Skin epidermis (tissue), 12 donors: ENCODE data around the gene DEFB121.
"Not testable (repeated sequence)": the region's sequence is repeated elsewhere in the genome, so short reads cannot be mapped to it uniquely, and the experiment has no call there.

Source experiments
- H3K27ac ChIP-seq, 21 experiments: fragments of 200-600 bp; sonication (generic) in 11 of 21; one replicate each; pipeline ENCODE4 v1.5.0; 2020; ENCODE audit warnings: mild to moderate bottlenecking in 3 of 21, inconsistent platforms in 2 of 21, moderate library complexity in 2 of 21
- H3K4me3 ChIP-seq, 7 experiments: fragments of 200-600 bp; sonication (generic) in 2 of 7; one replicate each; pipeline ENCODE4 v1.5.0; 2020; ENCODE audit warnings: inconsistent platforms in 2 of 7, mild to moderate bottlenecking in 2 of 7, moderate library complexity in 1 of 7

The DEFB121 gene

DNA sequence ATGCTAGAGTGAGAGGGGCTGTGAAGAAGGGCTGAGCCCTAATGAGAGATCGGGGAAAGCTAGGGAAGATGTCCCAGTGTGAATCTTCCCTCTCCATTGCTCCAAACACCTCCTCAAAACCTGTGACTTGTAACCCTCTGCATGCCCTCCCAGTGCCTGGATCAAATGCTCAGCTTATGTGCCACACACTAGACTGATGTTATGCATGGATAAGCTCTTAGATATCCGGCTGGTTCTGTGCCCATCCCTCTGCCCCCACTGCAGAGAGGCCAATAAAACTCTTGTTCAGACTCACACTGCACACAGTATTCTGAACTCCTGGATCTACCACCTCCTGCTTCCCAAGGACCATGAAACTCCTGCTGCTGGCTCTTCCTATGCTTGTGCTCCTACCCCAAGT lies 37.7 kb downstream of the DEFB121 start, which contains the start of gene DEFB118:
Gene DEFB118 (plus strand): TSS at position 301 of the 400 bp plus-strand sequence. CDS start 50 bp downstream, at position 351.
- H3K4me3 ChIP-seq, result no peak within 1 kb of the TSS
- H3K27ac ChIP-seq, result no peak within 1 kb of the TSS

DNA sequence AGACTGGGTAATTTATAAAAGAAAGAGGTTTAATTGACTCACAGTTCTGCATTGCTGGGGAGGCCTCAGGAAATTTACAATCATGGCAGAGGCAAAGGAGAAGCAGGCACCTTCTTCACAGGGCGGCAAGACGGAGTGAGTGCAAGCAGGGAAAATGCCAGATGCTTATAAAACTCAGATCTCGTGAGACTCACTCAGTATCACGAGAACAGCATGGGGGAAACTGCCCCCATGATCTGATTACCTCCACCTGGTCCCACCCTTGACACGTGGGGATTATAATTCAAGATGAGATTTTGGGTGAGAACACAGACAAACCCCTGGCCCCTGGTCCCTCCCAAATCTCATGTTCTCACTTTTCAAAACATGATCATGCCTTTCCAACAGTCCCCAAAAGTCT lies 41.7 kb downstream of the DEFB121 start:
- H3K4me3 ChIP-seq, H3K27ac ChIP-seq: not testable (repeated sequence)

DNA sequence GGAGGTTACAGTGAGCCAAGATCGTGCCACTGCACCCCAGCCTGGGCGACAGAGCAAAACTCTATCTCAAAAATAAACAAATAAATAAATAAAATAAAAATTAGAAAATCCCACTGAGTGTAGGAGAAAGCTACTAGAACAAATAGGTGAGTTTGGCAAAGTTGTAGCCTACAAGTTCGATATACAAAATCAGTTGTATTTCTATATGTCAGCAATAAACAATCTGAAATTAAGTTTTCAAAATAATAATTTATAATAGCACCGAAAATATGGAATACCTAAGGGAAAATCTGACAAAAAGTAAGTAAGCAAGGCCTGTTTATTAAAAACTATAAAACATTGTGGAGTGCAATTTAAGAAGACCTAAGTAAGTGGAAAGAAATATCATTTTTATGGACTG lies 42.7 kb downstream of the DEFB121 start:
- no peak overlapping the region for H3K4me3 ChIP-seq
- H3K27ac ChIP-seq, result no peak overlapping the region

DNA sequence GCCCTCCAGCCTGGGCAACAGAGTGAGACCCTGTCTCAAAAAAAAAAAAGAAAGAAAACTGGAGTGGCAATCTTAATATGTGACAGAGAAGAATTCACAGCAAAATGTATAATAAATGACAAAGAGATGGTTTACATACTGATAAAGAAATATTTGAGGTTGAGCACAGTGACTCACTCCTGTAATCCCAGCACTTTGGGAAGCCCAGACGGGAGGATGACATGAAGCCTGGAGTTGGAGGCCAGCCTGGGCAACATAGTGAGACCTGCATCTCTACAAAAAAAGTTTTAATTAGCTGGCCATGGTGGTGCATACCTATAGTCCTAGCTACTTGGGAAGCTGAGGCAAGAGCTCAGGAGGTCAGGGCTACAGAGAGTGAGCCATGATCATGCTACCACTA lies 50.0 kb downstream of the DEFB121 start:
- Histone ChIP-seq H3K4me3 (no peak overlapping the region), H3K27ac (no peak overlapping the region)
